DOHH2 (cell line): Measurements from ENCODE around the gene AADACL3.

Experiments
- H3F3A ChIP-seq: fragments of 200-600 bp; sonication (generic), shearing (Covaris generic); 2 replicates; pipeline ENCODE4 v1.6.0; 2016; ENCODE audit warnings: antibody characterized with exemption, mild to moderate bottlenecking; ENCODE audit not compliant: control insufficient read depth, insufficient read depth
- H3K27ac ChIP-seq: fragments of 200-600 bp; sonication (generic); 2 replicates; pipeline ENCODE4 v1.5.1; 2014; ENCODE audit warnings: low read depth, mild to moderate bottlenecking, low read length, moderate library complexity
- H3K27me3 ChIP-seq: fragments of 200-600 bp; sonication (generic); 2 replicates; pipeline ENCODE4 v1.6.1; 2014; ENCODE audit warnings: mild to moderate bottlenecking, low read length, mixed read lengths; ENCODE audit not compliant: control insufficient read depth
- H3K36me3 ChIP-seq: fragments of 200-600 bp; sonication (generic); 2 replicates; pipeline ENCODE4 v1.6.1; 2014; ENCODE audit warnings: mild to moderate bottlenecking, low read length, moderate library complexity, mixed read lengths; ENCODE audit not compliant: control insufficient read depth
- H3K4me1 ChIP-seq: fragments of 200-600 bp; sonication (generic); 2 replicates; pipeline ENCODE4 v1.6.1; 2014; ENCODE audit warnings: mild to moderate bottlenecking, low read length, mixed read lengths; ENCODE audit not compliant: control insufficient read depth
- H3K4me2 ChIP-seq: fragments of 200-600 bp; sonication (generic); 2 replicates; pipeline ENCODE4 v1.6.0; 2014; ENCODE audit warnings: mild to moderate bottlenecking, low read length, moderate library complexity
- H3K4me3 ChIP-seq: fragments of 200-600 bp; sonication (generic); 2 replicates; pipeline ENCODE4 v1.5.1; 2014; ENCODE audit warnings: mild to moderate bottlenecking, low read length, mixed read lengths
- H3K79me2 ChIP-seq: fragments of 200-600 bp; sonication (generic); 2 replicates; pipeline ENCODE4 v1.6.1; 2014; ENCODE audit warnings: mild to moderate bottlenecking, low read length, mixed read lengths; ENCODE audit not compliant: control insufficient read depth
- H3K9me2 ChIP-seq: fragments of 200-600 bp; sonication (generic); replicated peaks from 2 replicates; pipeline ENCODE4 v1.6.1; 2014; ENCODE audit warnings: mild to moderate bottlenecking, low read length, mixed read lengths; ENCODE audit not compliant: control insufficient read depth
- H3K9me3 ChIP-seq: fragments of 200-600 bp; sonication (generic); 2 replicates; pipeline ENCODE4 v1.6.1; 2014; ENCODE audit warnings: antibody characterized with exemption, low read length, mixed read lengths; ENCODE audit not compliant: control insufficient read depth, insufficient read depth
- H4K20me1 ChIP-seq: fragments of 200-600 bp; sonication (generic); 2 replicates; pipeline ENCODE4 v1.6.0; 2014; ENCODE audit warnings: low read depth, mild to moderate bottlenecking, antibody characterized with exemption, low read length, moderate library complexity; ENCODE audit not compliant: control insufficient read depth, insufficient read depth
- EZH2phosphoT487 ChIP-seq: fragments of 200-600 bp; sonication (generic); IDR thresholded peaks from 2 replicates; pipeline ENCODE4 v1.6.1; 2017; ENCODE audit warnings: borderline replicate concordance, mild to moderate bottlenecking, antibody characterized with exemption, low read length, moderate library complexity, mixed read lengths
- TF ChIP-seq, protein P1 (sequence below): fragments of 200-600 bp; sonication (generic); IDR thresholded peaks from one replicate; pipeline ENCODE4 v1.5.1; 2014; ENCODE audit warnings: antibody characterized with exemption, mild to moderate bottlenecking, low read depth, low read length; ENCODE audit not compliant: poor library complexity, severe bottlenecking

AADACL3 gene

DNA sequence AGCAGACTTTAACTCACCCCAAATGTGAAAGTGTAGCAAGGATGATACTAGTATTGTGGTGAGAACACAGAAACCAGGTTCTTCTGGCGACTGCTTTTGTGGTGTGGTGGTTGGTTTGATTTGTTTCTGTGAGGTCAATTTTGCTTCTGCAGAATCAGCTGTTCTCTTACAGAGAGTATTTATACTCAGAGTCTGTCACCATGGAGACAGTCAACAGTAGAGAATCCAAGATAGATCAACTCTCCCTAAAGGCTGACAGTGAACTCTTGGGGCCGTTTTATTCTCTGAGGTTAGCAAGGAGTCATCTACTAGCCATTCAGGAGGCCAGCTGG, 30.0 kb downstream of the AADACL3 start, which contains the start of gene CFAP107:
Gene CFAP107, plus strand, starts transcription at position 209 of the 332 bp plus-strand sequence. CDS start 231 bp downstream, outside the sequence.
- no peaks in the 10 kb centered on the region for H3F3A ChIP-seq
- no peaks in the 10 kb centered on the region for H3K27me3 ChIP-seq
- H3K27ac ChIP-seq = no peak within 1 kb of the TSS
- no peaks in the 10 kb centered on the region for H4K20me1 ChIP-seq
- H3K4me1 ChIP-seq = no peaks in the 10 kb centered on the region
- no peaks in the 10 kb centered on the region for H3K79me2 ChIP-seq
- no peaks in the 10 kb centered on the region for H3K36me3 ChIP-seq
- H3K9me3 ChIP-seq = no peaks in the 10 kb centered on the region
- no peaks in the 10 kb centered on the region for H3K9me2 ChIP-seq
- TF ChIP-seq, protein P1, sequence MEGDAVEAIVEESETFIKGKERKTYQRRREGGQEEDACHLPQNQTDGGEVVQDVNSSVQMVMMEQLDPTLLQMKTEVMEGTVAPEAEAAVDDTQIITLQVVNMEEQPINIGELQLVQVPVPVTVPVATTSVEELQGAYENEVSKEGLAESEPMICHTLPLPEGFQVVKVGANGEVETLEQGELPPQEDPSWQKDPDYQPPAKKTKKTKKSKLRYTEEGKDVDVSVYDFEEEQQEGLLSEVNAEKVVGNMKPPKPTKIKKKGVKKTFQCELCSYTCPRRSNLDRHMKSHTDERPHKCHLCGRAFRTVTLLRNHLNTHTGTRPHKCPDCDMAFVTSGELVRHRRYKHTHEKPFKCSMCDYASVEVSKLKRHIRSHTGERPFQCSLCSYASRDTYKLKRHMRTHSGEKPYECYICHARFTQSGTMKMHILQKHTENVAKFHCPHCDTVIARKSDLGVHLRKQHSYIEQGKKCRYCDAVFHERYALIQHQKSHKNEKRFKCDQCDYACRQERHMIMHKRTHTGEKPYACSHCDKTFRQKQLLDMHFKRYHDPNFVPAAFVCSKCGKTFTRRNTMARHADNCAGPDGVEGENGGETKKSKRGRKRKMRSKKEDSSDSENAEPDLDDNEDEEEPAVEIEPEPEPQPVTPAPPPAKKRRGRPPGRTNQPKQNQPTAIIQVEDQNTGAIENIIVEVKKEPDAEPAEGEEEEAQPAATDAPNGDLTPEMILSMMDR = no peak
- TF ChIP-seq EZH2phosphoT487 = no peak
- H3K4me2 ChIP-seq = no peak within 1 kb of the TSS
- no peak within 1 kb of the TSS for H3K4me3 ChIP-seq

DNA sequence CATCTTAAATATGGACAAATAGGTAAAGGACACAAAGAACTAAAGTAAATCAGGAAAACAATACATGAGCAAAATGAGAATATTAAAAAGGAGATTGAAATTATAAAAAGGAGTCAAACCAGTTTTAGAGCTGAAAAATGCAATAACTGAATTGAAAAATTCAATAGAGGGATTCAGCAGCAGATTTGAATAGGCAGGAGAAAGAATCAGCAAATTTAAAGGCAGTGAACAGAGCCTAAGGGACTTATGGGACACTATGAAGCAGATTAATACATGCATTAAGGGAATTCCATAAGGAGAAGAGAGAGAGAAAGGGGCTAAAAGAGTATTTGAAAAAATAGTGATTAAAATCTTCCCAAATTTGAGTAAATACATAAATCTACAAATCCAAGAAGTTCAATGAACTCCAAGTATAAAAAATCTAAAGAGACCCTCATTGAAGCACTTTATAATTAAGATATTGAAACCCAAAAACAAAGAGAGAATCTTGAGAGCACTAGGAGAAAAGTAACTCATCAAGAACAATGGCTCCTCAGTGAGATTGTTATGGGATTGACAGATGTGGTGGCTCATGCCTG, 33.0 kb downstream of the AADACL3 start:
- H3K27me3 ChIP-seq = no peaks in the 10 kb centered on the region
- no peaks in the 10 kb centered on the region for H3F3A ChIP-seq
- TF ChIP-seq, protein P1 = no peak
- TF ChIP-seq EZH2phosphoT487 = no peak
- H3K9me2 ChIP-seq = no peaks in the 10 kb centered on the region
- no peak overlapping the region for H3K4me3 ChIP-seq
- no peaks in the 10 kb centered on the region for H3K4me1 ChIP-seq
- no peaks in the 10 kb centered on the region for H3K79me2 ChIP-seq
- H4K20me1 ChIP-seq = no peaks in the 10 kb centered on the region
- H3K9me3 ChIP-seq = no peaks in the 10 kb centered on the region
- no peaks in the 10 kb centered on the region for H3K36me3 ChIP-seq
- no peak overlapping the region for H3K27ac ChIP-seq
- no peak overlapping the region for H3K4me2 ChIP-seq

DNA sequence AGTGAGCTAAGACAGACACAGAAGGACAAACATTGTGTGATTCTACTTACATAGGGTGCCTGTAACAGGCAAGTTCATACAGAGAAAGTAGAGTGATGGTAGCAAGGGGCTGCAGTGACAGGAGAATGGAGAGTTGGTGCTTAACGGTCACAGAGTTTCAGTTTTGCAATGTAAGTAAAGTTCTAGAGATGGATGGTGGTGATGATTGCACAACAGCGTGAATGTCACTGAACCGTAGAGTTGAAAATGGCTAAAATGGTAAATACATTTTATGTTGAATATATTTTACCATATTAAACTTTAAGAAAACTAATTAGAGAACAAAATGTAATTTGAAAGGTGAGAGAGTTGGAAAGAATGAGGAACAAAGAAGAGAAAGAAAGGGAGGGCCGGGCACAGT, 38.8 kb downstream of the AADACL3 start:
- H3K36me3 ChIP-seq = no peaks in the 10 kb centered on the region

More for the DNA sequence above, 38.8 kb downstream of the AADACL3 start:
- H4K20me1 ChIP-seq = no peaks in the 10 kb centered on the region
- no peak overlapping the region for H3K4me3 ChIP-seq
- no peaks in the 10 kb centered on the region for H3K4me1 ChIP-seq
- H3K79me2 ChIP-seq = no peaks in the 10 kb centered on the region
- TF ChIP-seq, protein P1 = no peak
- TF ChIP-seq EZH2phosphoT487 = no peak
- no peaks in the 10 kb centered on the region for H3K9me3 ChIP-seq
- no peaks in the 10 kb centered on the region for H3F3A ChIP-seq
- no peak overlapping the region for H3K4me2 ChIP-seq
- no peak overlapping the region for H3K27ac ChIP-seq
- no peaks in the 10 kb centered on the region for H3K9me2 ChIP-seq
- H3K27me3 ChIP-seq = no peaks in the 10 kb centered on the region
